NOMO-1 treated with dmso at 0.1 percent for 144 hours (cell line): Measurements from ENCODE around the gene PDE6G.

ENCODE experiments used
- DNase-seq: peaks from one replicate; lab custom pipeline; 2025; ENCODE audit not compliant: unreplicated experiment; lab: John Stamatoyannopoulos, UW

The PDE6G gene

GRCh38 chr17:81664051-81664470 is 7.7 kb upstream of the PDE6G start:
- no peak for DNase-seq

DNA sequence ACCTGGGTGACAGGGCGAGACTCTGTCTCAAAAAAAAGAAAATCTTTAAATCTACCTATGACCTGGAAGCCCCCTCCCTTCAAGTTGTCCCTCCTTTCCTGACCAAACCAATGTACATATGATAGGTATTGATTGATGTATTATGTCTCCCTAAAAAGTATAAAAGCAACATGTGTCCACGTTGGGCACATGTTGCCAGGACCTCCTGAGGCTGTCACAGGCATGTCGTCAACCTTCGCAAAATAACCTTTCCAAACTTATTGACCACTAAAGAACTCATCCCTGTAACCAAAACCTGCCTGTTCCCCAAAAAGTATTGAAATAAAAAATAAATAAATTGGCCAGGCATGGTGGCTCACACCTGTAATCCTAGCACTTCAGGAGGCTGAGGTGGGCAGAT is 5.7 kb upstream of the PDE6G start:
- no peak for DNase-seq

DNA sequence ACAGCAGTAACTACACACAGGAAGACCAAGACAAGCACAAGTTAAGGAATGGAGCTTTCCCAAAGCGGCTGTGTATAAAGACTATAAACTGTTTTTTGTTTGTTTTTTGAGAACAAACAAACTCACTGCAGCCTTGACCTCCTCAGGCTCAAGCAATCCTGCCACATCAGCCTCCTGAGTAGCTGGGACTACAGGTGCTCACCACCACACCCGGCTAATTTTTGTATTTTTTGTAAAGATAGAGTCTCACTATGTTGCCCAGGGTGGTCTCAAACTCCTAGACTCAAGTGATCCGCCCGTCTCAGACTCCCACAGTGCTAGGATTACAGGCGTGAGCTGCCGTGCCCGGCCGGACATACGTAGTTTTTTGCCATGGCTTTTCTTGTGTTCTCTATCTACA is 4.1 kb upstream of the PDE6G start:
- no peak for DNase-seq

DNA sequence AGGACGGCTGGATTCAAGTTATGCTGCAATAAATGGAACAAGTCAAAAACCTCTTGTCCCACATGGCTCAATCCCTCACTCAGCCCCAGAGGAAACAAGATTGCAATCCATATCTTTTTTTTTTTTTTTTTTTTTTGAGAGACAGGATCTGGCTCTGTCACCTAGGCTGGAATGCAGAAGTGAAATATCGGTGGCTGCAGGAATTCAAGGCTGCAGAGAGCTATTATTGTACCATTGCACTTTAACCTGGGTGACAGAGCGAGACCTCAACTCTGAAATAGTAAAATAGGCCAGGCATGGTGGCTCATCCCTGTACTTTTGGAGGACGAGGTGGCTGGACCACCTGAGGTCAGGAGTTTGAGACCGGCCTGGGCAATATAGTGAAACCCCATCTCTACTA is 2.7 kb upstream of the PDE6G start:
- DNase-seq = no peak

DNA sequence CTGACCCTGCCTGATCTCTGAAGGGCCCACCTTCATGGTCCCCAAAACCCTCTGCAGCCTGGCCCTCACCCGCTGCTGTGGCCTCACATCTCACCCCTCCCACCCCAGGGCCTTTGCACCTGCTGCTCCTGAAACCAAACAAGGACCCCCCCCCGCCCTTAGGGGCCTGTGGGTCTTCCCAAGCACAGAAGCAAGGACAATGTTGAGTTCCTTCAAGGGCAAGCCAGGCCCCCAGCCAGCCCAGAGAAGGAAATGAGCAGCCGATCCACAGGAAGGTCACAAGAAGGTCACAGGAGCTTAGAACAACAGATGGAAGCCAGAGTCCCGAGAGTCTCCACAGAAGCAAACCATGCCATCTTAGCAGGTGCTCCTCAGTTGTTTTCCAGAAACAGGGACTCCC is 493 bp upstream of the PDE6G start:
- DNase-seq = no peak

GRCh38 chr17:81655378-81656117 is 794 bp downstream of the PDE6G start:
- no peak for DNase-seq

- no peak for DNase-seq
These were observed 3.2 kb downstream of the PDE6G start for GRCh38 chr17:81652906-81653771.

DNA sequence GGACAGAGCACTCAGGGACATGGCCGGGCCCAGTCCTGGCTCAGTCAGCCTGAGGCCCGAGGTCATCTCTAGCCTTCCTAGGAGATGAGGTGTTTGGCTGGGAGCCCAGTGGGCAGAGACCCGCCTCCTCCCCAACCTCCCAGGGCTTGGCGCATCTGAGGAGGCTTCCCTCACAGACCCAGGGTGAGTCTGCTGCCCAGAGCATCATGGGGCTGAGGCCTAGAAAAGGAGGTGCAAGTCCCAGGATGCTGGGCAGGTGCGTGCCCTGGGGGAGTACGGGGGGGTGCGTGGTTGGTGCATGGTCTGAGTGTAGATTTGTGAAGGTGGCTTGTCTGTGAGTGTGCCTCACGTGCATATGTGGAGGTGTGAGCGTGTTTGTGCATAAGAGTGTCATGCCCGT is 4.7 kb downstream of the PDE6G start:
- DNase-seq = no peak

DNA sequence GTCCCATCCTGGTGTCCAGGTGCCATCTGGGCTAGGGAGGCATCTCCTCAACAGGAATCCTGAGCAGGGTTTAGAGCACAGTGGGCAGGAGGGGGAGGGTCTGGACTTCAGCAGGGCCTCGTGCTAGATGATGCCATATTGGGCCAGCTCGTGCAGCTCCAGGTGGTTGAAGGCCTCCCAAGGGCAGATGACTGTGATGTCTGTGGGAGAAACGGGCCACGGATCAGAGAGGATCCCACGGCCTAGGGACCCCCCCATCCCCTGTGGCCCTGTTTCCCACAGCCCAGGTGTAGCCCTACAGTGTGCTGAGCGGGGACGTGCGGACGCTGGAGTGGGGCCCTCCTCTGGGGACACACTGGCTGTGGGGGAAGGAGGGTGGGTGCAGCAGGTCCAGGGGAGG is 5.4 kb downstream of the PDE6G start:
- no peak for DNase-seq

DNA sequence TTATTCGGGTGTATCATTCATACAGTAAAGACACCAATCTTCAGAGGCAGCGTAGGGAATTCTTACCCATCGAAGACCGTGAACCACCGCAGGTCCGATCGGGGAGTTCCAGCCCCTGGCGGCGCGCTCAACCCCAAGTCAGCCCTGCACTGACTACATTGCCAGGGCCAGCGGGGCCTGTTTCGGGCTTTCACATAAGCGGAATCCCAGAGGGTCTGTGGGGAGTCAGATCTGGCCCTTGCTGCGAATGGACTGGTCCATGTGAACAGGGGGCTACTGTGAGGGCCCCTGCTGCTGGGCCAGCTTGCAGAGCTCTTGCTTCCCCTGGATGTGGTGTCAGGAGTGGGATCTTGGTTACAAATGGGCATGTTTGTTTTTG is 7.6 kb downstream of the PDE6G start:
- DNase-seq = no peak

GRCh38 chr17:81648013-81648706 is 8.2 kb downstream of the PDE6G start:
- no peak for DNase-seq

- DNase-seq = no peak
These were observed 8.7 kb downstream of the PDE6G start for GRCh38 chr17:81647640-81648012.

DNA sequence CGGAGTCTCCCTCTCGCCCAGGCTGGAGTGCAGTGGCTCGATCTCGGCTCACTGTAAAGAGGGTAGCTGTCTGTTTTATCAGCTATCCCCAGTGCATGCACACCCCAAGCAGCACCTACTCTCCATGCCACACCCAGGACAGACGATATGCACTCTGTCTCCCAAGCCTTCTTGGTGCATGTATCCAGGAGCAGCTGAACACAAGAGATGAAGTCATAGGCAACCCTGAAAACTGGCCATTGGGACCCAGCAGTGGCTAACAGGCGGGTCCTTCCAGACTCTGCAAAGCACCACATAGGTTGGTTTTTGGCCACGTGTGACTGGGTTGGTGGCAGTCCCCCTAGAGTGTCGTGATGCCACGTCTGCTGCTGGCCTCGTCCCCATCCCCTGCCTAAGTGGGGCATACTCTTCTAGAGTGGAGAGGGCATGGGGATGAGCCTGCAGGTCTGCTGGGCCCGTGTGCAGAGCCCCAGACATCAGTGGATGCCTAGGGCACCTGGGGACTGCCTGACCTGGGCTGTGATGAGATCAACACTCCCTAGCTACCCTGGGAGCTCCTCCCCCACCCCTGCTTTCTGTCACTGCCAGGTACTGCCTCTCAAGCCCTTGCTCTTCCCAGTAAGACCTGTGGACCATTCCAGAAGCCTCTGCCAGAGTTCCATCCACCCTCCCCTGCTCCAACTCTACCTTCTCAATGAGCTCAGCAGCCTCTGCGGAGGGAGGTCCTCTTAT is 9.3 kb downstream of the PDE6G start:
- no peak for DNase-seq

DNA sequence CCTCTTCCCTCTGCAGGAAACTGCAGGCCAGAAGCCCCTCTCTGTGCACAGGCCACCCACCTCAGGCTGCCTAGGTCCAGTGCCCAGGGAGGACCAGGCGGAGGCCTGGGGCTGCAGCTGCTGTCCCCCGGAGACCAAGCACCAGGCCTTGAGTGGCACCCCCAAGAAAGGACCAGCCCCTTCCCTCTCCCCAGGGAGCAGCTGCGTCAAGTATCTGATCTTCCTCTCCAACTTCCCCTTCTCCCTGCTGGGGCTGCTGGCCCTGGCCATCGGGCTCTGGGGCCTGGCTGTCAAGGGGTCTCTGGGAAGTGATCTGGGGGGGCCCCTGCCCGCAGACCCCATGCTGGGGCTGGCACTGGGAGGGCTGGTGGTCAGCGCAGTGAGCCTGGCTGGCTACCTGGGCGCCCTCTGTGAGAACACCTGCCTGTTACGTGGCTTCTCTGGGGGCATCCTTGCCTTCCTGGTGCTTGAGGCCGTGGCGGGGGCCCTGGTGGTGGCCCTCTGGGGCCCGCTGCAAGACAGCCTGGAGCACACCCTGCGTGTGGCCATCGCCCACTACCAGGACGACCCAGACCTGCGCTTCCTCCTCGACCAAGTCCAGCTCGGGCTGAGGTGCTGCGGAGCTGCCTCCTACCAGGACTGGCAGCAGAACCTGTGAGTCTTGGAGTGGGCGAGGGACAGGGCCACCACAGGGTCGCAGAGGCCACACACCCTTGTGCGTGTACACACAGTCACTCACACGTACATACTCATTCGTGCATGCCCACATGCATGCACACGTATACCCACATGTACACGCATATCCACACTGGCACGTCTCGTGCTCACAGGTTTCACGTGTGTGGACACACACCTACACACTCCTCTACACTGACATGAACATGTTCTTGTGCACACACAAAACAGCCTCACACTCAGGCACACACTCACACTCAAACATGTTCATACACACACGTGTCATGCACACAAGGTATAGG is 11.1 kb downstream of the PDE6G start:
- DNase-seq = no peak

DNA sequence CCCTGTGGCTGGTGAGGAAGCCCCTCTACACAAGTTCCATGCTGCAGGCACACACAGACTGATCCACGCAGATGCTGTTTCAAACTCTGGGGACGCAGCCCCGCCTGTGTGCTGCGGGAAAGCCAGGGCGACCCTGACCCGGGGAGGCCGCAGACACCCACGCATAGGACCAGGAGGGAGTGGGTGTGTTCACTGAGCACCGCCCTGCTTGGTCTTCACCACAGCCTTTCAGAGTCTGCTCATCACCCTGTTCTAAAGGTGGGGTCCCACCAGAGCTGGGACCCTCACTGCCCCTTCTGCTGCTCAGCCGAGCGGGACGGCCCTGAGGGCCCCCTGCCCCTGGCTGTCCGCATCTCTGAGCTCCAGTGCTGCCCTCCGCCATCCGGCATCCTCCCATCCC is 11.8 kb downstream of the PDE6G start:
- no peak for DNase-seq

DNA sequence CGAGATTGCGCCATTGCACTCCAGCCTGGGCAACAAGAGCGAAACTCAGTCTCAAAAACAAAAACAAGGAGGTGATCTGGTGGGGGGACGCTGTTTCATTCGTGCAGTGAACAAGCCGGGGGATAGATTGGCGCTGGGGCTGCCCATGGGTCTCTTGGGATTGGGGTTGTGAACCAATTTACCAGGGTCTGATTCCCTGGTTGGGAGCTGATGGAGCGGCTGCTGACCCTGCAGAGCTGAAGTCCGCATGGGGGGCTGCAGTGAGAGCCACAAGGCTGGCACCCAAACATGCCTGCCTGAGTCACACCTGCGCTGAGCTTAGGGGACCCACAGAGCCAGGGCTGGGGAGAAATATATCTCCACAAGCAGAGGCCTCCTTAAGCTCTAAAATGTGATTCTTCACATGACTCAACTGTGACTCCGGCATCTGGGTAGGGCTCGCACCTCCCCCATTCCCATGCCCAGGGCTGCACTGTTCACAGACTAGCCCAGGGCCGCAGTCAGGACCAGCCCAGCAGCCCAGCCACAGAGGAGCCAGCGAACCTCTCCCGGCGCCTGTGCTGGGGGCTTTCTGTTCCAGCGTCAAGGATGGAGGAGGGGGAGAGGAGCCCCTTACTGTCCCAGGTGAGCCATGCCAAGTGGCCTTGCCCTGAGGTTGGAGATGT is 14.4 kb downstream of the PDE6G start:
- no peak for DNase-seq

GRCh38 chr17:81640011-81640410 is 16.3 kb downstream of the PDE6G start:
- DNase-seq = no peak

DNA sequence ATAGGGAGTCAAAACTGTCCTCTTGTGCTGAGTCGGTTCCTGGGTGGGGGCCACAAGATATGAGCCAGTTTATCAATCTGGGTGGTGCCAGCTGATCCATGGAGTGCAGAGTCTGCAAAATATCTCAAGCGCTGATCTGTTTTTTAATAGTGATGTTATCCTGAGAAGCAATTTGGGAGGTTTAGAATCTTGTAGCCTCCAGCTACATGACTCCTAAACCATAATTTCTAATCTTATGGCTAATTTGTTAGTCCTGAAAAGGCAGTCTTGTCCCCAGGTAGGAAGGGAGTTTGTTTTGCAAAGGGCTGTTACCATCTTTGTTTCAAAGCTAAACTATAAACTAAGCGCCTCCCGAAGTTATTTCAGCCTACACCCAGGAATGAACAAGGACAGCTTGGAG is 17.7 kb downstream of the PDE6G start:
- no peak for DNase-seq

- peak; percentile 61 for DNase-seq
These were observed 19.6 kb downstream of the PDE6G start, which contains the start of the genes NPLOC4 and TSPAN10 for GRCh38 chr17:81636505-81637288. TSS of gene NPLOC4 (minus strand) at chr17:81637112. CDS start at chr17:81636930, 182 bp downstream. TSS of gene TSPAN10 (plus strand) at chr17:81637196. CDS start at chr17:81642413, 5,217 bp downstream.
